NCI-H460 (cell line): ENCODE measurements around the gene TFCP2L1. TPM values are rescaled to one million over a fixed set of nuclear protein-coding genes. Genes with fewer than 3 reads are reported as not detected.

Source experiments
- DNase-seq: peaks from one replicate; pipeline ENCODE4 v3.0.0-alpha.2; 2016; ENCODE audit warnings: low read depth; ENCODE audit errors: extremely low read depth
- total RNA-seq: library from RNA; depleted of rRNA; stranded (reverse); fragments of >200 nt; shearing (Covaris generic); gene quantifications from 2 replicates; pipeline ENCODE4 v1.2.3, GENCODE V29; 2014; rRNA removed

Gene TFCP2L1
- total RNA-seq, 1 experiment from 2014 or later: 0.02 TPM

- no peak for DNase-seq
Measured at GRCh38 chr2:121179467-121179866, 105.5 kb downstream of the TFCP2L1 start.

- DNase-seq: no peak
Measured at GRCh38 chr2:121178730-121179129, 106.3 kb downstream of the TFCP2L1 start.

GRCh38 chr2:121177896-121178295 is 107.1 kb downstream of the TFCP2L1 start:
- no peak for DNase-seq

- no peak for DNase-seq
Measured at GRCh38 chr2:121175326-121175725, 109.7 kb downstream of the TFCP2L1 start.

GRCh38 chr2:121173806-121174205 is 111.2 kb downstream of the TFCP2L1 start:
- no peak for DNase-seq

GRCh38 chr2:121173112-121173511 is 111.9 kb downstream of the TFCP2L1 start:
- no peak for DNase-seq

- no peak for DNase-seq
Measured at GRCh38 chr2:121172456-121172855, 112.5 kb downstream of the TFCP2L1 start.

GRCh38 chr2:121171625-121172119 is 113.3 kb downstream of the TFCP2L1 start:
- no peak for DNase-seq

- no peak for DNase-seq
Measured at GRCh38 chr2:121170577-121170976, 114.4 kb downstream of the TFCP2L1 start.

GRCh38 chr2:121167411-121167810 is 117.6 kb downstream of the TFCP2L1 start:
- no peak for DNase-seq

Other genes starting within 250 kb of the TFCP2L1 start
- gene RNU4ATAC, start 245.7 kb upstream of the TFCP2L1 start, total RNA-seq: not detected in 2 replicates